Thoracic aorta (tissue), 2 donors: Measurements from ENCODE around the gene DSCAM. TPM values are rescaled to one million over a fixed set of nuclear protein-coding genes. Genes with fewer than 3 reads are reported as not detected.

Experiments used
- ATAC-seq: fragments of 150-250 bp; one replicate; pipeline ENCODE4 v1.8.0; 2017; ENCODE audit warnings: low read depth; ENCODE audit not compliant: insufficient number of reproducible peaks, low FRiP score
- DNase-seq: peaks from one replicate; pipeline ENCODE4 v3.0.0-alpha.2; 2020; ENCODE audit warnings: low spot score
- H3K27ac ChIP-seq, 2 donors: fragments of 200-600 bp; sonication (generic); 1 replicate in 1 of 2; 2 replicates in 1 of 2; pipeline ENCODE4 v1.5.1; 2016; ENCODE audit warnings: mild to moderate bottlenecking in 2 of 2, moderate library complexity in 2 of 2
- H3K27me3 ChIP-seq: fragments of 200-600 bp; sonication (generic); replicated peaks from 2 replicates; pipeline ENCODE4 v1.6.0; 2016; ENCODE audit warnings: mild to moderate bottlenecking; ENCODE audit not compliant: insufficient read depth
- H3K36me3 ChIP-seq: fragments of 200-600 bp; sonication (generic); one replicate; pipeline ENCODE4 v1.5.1; 2016
- H3K4me1 ChIP-seq, 2 donors: fragments of 200-600 bp; sonication (generic); 1 replicate in 1 of 2; 2 replicates in 1 of 2; pipeline versions ENCODE4 v1.5.1 to v1.6.0; 2016; ENCODE audit warnings: low read depth in 2 of 2, mild to moderate bottlenecking in 1 of 2; ENCODE audit not compliant: control insufficient read depth in 1 of 2
- H3K4me3 ChIP-seq: fragments of 200-600 bp; sonication (generic); 2 replicates; pipeline ENCODE4 v1.5.1; 2016; ENCODE audit warnings: mild to moderate bottlenecking
- H3K9me3 ChIP-seq: fragments of 200-600 bp; sonication (generic); 2 replicates; pipeline ENCODE4 v1.5.1; 2016
- total RNA-seq, 2 donors: library from RNA; depleted of rRNA; stranded (reverse); fragments of >200 nt; gene quantifications; one replicate each; pipeline versions ENCODE4 v1.1.0 to v1.2.3, GENCODE V29; 2016
- TF ChIP-seq, protein P1 (sequence below): fragments of 200-600 bp; sonication (generic); IDR thresholded peaks from one replicate; pipeline ENCODE4 v1.5.1; 2019; ENCODE audit warnings: antibody characterized with exemption

DSCAM gene
- total RNA-seq, 2 donors from 2014 or later = not detected

DNA sequence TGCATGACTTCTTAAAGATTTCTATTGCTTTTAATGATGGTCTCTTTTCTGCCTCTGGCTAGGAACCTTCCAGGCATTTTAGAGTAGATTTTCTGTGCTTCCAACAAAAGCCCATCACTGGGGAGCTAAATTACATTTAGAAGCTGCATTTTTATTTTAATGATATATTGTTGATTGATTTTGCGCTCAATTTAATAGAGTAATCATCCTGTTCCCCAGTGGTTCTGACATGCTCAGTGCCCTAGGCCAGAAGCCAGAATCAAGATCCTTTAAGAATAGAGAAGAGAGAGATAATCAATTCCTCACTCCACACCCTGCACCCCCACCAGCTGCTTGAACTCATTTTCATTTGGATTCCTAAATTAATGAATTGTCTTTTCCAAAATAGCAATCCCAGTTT, 881.9 kb downstream of the DSCAM start:
- no peaks in the 10 kb centered on the region for H3K36me3 ChIP-seq
- H3K4me3 ChIP-seq = no peak overlapping the region
- no peaks in the 10 kb centered on the region for H3K27me3 ChIP-seq
- DNase-seq = no peak
- H3K4me1 ChIP-seq = no peaks in the 10 kb centered on the region
- ATAC-seq = no peak
- peaks cover 9% of the 10 kb centered on the region for H3K9me3 ChIP-seq
- TF ChIP-seq, protein P1, sequence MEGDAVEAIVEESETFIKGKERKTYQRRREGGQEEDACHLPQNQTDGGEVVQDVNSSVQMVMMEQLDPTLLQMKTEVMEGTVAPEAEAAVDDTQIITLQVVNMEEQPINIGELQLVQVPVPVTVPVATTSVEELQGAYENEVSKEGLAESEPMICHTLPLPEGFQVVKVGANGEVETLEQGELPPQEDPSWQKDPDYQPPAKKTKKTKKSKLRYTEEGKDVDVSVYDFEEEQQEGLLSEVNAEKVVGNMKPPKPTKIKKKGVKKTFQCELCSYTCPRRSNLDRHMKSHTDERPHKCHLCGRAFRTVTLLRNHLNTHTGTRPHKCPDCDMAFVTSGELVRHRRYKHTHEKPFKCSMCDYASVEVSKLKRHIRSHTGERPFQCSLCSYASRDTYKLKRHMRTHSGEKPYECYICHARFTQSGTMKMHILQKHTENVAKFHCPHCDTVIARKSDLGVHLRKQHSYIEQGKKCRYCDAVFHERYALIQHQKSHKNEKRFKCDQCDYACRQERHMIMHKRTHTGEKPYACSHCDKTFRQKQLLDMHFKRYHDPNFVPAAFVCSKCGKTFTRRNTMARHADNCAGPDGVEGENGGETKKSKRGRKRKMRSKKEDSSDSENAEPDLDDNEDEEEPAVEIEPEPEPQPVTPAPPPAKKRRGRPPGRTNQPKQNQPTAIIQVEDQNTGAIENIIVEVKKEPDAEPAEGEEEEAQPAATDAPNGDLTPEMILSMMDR = no peak
- H3K27ac ChIP-seq = no peak overlapping the region

DNA sequence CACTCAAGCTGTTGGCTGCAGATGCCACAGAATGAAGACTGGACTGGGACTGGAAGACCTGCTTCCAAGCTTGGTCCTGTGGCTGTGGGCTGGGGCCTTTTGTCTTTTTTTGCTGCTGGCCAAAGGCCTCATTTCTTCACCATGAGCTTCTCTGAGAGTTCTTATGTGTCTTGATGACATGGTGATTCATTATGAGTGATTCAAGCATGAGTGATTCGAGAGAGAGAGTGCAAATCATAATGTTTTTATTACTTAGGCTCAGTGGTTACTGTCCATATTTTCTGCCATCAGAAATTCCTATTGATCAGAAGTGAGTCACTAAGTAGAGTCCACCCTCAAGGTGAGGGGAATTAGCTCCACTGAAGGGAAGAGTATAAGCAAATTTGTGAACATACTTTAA, 885.7 kb downstream of the DSCAM start:
- DNase-seq (no peak), ATAC-seq (no peak)
- Histone ChIP-seq H3K36me3 (no peaks in the 10 kb centered on the region), H3K4me1 (no peaks in the 10 kb centered on the region), H3K4me3 (no peak overlapping the region), H3K27me3 (no peaks in the 10 kb centered on the region), H3K27ac (no peak overlapping the region), H3K9me3 (peaks cover 12% of the 10 kb centered on the region)
- TF ChIP-seq, protein P1 = no peak
